GM12878 (cell line): ENCODE measurements around the gene FSIP1. TPM values are rescaled to one million over a fixed set of nuclear protein-coding genes. Genes with fewer than 3 reads are reported as not detected.

Source experiments
- ATAC-seq: fragments of 200-7000 bp; cut with Tn5 transposase; 3 replicates; pipeline ENCODE4 v1.9.1; 2020; ENCODE audit warnings: mild to moderate bottlenecking, moderate library complexity
- BruUV-seq: library from RNA; stranded (reverse); fragments of 400-500 nt; replicated peaks from 2 replicates; lab custom pipeline; 2021; lab: Mats Ljungman, UMichigan
- CTCF ChIA-PET: fragments of 300-600 bp; sonication (Branson Sonifier 250); formaldehyde crosslinking; extraction: SDS; loops from one replicate; lab custom pipeline; 2021; ENCODE audit warnings: inconsistent platforms; lab: Yijun Ruan, JAX
- POLR2A ChIA-PET: fragments of 350-600 bp; formaldehyde crosslinking; extraction: SDS; loops from one replicate; lab custom pipeline; 2021; ENCODE audit warnings: inconsistent platforms; lab: Charles Lee
- RAD21 ChIA-PET: fragments of 300-600 bp; sonication (Branson Sonifier 250); formaldehyde crosslinking; loops from one replicate; lab custom pipeline; 2023; ENCODE audit warnings: antibody characterized with exemption; ENCODE audit not compliant: unreplicated experiment; lab: Charles Lee
- SMC1A ChIA-PET: fragments of 300-600 bp; sonication (Branson Sonifier 250); formaldehyde crosslinking; loops from one replicate; lab custom pipeline; 2023; ENCODE audit not compliant: unreplicated experiment, uncharacterized antibody; lab: Charles Lee
- DNase-seq: peaks from one replicate; pipeline ENCODE4 v3.0.0-alpha.2; 2011; ENCODE audit warnings: low read depth, low spot score
- FAIRE-seq: peaks from 3 replicates; lab custom pipeline; 2011; peaks lifted over from hg19 to GRCh38; lab: Jason Lieb, UNC
- H2AFZ ChIP-seq: 2 replicates; pipeline ENCODE4 v1.6.0; 2011; ENCODE audit warnings: low read depth, low read length, control low read depth; ENCODE audit not compliant: control insufficient read depth
- H3K27ac ChIP-seq: 2 replicates; pipeline ENCODE4 v1.5.1; 2011; ENCODE audit warnings: control low read depth; ENCODE audit not compliant: control insufficient read depth, insufficient read depth
- H3K27me3 ChIP-seq, 2 experiments: replicated peaks in 1 of 2; 2 replicates each; pipeline versions ENCODE4 v1.6.0 to v1.6.1; 2011; ENCODE audit warnings: low read length in 1 of 2; ENCODE audit not compliant: control insufficient read depth in 2 of 2, insufficient read depth in 2 of 2
- H3K36me3 ChIP-seq, 2 experiments: 2 replicates each; pipeline ENCODE4 v1.5.1; 2011; ENCODE audit warnings: low read length in 1 of 2; ENCODE audit not compliant: control insufficient read depth in 2 of 2, insufficient read depth in 2 of 2
- H3K4me1 ChIP-seq: 2 replicates; pipeline ENCODE4 v1.6.1; 2011; ENCODE audit warnings: mild to moderate bottlenecking, low read length, moderate library complexity, mixed read lengths; ENCODE audit not compliant: control insufficient read depth, insufficient read depth
- H3K4me2 ChIP-seq: 2 replicates; pipeline ENCODE4 v1.6.0; 2011; ENCODE audit warnings: control low read depth; ENCODE audit not compliant: control insufficient read depth, insufficient read depth
- H3K4me3 ChIP-seq: fragments of 200-600 bp; sonication (generic); 2 replicates; pipeline ENCODE4 v1.5.1; 2016
- H3K79me2 ChIP-seq: 2 replicates; pipeline ENCODE4 v1.6.0; 2011; ENCODE audit warnings: low read length; ENCODE audit not compliant: control insufficient read depth, insufficient read depth
- H3K9ac ChIP-seq: 2 replicates; pipeline ENCODE4 v1.8.0; 2011; ENCODE audit warnings: low read length, control low read depth, mixed read lengths; ENCODE audit not compliant: control insufficient read depth, insufficient read depth
- H3K9me3 ChIP-seq: replicated peaks from 3 replicates; pipeline ENCODE4 v1.5.1; 2011; ENCODE audit warnings: mild to moderate bottlenecking, low read length; ENCODE audit not compliant: control insufficient read depth, insufficient read depth
- H4K20me1 ChIP-seq: 2 replicates; pipeline ENCODE4 v1.6.0; 2011; ENCODE audit not compliant: control insufficient read depth, insufficient read depth
- JUNB ChIP-seq: IDR thresholded peaks from 2 replicates; pipeline ENCODE4 v1.6.1; 2016; ENCODE audit warnings: antibody characterized with exemption, mild to moderate bottlenecking
- JUND ChIP-seq: IDR thresholded peaks from 2 replicates; pipeline ENCODE4 v1.6.1; 2012; ENCODE audit warnings: low read depth, mild to moderate bottlenecking, low read length, improper control_type of control experiment, moderate library complexity
- KDM1A ChIP-seq: fragments of 200-600 bp; sonication (generic); IDR thresholded peaks from 2 replicates; pipeline ENCODE4 v1.6.1; 2016; ENCODE audit warnings: borderline replicate concordance
- POU2F2 ChIP-seq: IDR thresholded peaks from 3 replicates; pipeline ENCODE4 v1.6.1; 2011; ENCODE audit warnings: low read depth, mild to moderate bottlenecking, low read length, borderline replicate concordance
- SRF ChIP-seq, 2 experiments: IDR thresholded peaks; 2 replicates each; pipeline ENCODE4 v1.6.1; 2011; ENCODE audit warnings: low read depth in 2 of 2, low read length in 2 of 2, mild to moderate bottlenecking in 1 of 2, moderate library complexity in 1 of 2
- in situ Hi-C: fragments of 300-500 bp; cut with MboI; formaldehyde crosslinking; loops from 9 replicates; pipeline ENCODE4 v1.14.3; 2018; ENCODE audit warnings: mixed read lengths
- intact Hi-C: fragments of 100-400 bp; cut with micrococcal nuclease; formaldehyde crosslinking; loops from one replicate; pipeline ENCODE4 v1.14.2; 2022; ENCODE audit not compliant: unreplicated experiment
- polyA plus RNA-seq, 11 experiments: library from polyadenylated mRNA; depleted of rRNA in 4 of 11; unstranded in 6 of 11; stranded (reverse) in 5 of 11; fragments of >200 nt; fragmentation: Nextera tagmentation in 4 of 11; fragmentation: Illumina TruSeq in 1 of 11; extraction: Ambion mirVana in 4 of 11; extraction: Trizol in 1 of 11; gene quantifications; 1 replicate in 1 of 11; 2 replicates in 10 of 11; pipeline versions ENCODE4 v1.2.1 to v1.2.3, GENCODE V29; 2011 to 2016; ENCODE audit warnings: inconsistent platforms in 2 of 11, missing spikeins in 2 of 11, low read depth in 1 of 11
- total RNA-seq, 4 experiments: library from RNA; depleted of rRNA in 3 of 4; stranded (reverse); fragments of >200 nt in 3 of 4; fragmentation: Illumina TruSeq in 1 of 4; extraction: Trizol in 1 of 4; gene quantifications; 2 replicates each; pipeline versions ENCODE4 v1.2.1 to v1.2.3, GENCODE V29; 2013 to 2021
- TF ChIP-seq, protein P1 (sequence below): fragments of 450-650 bp; formaldehyde crosslinking; IDR thresholded peaks from 2 replicates; pipeline ENCODE4 v1.5.0; 2022; ENCODE audit warnings: mild to moderate bottlenecking, missing genetic modification characterization

Gene FSIP1
- total and polyA plus RNA-seq, 10 of the 15 experiments (the other 5 are each of a cell fraction or from before 2014, with no cell fraction given): 0.15 to 0.67 (median 0.35) TPM

DNA sequence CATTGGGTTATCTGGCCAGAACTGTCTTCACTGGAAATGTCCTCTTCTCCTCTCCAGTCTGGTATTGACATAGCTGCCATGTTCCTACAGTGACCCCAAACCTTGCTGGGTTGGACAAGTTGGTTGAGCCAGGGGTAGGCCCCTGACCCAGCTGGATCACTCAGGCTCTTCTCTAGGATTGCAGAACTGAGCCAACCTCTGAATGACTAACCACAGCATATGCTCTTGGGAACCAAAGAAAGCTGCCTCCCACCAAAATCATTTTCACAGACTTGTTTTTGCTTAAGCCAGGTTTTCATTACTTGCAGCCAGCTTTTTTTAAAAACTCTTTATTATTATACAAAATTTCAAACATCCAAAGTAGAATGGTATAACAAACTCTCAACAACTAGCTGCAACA is 41.4 kb downstream of the FSIP1 start:
- H3K4me3 ChIP-seq: no peak overlapping the region
- no peaks in the 10 kb centered on the region for H3K79me2 ChIP-seq
- FAIRE-seq (no peak), ATAC-seq (no peak), DNase-seq (no peak)
- BruUV-seq: no TSS peak
- peaks cover 0 to 2% of the 10 kb centered on the region in 2 experiments; a peak in 1 of 4 replicates for H3K27me3 ChIP-seq
- RAD21 ChIA-PET: interaction anchor here (0.9 to 2.8 kb wide), 3 partner anchors 16 to 55 kb away, joined by 4 to 16 read pairs (median 4); no protein-coding TSS in a partner anchor
- in situ Hi-C loops (loop anchor here (10.0 kb wide), 1 partner anchor 1026 kb away; no protein-coding TSS in a partner anchor), intact Hi-C loops (no loop called here)
- no peak overlapping the region for H3K27ac ChIP-seq
- no peak overlapping the region for H3K4me2 ChIP-seq
- SMC1A ChIA-PET: interaction anchor here (1.1 to 4.4 kb wide), 6 partner anchors 10 to 94 kb away, joined by 3 to 30 read pairs (median 6); no protein-coding TSS in a partner anchor
- no peaks in the 10 kb centered on the region for H4K20me1 ChIP-seq
- H2AFZ ChIP-seq: no peak overlapping the region
- CTCF ChIA-PET: interaction anchor here (0.7 to 3.5 kb wide), 3 partner anchors 15 to 56 kb away, joined by 3 to 34 read pairs (median 5); no protein-coding TSS in a partner anchor
- POLR2A ChIA-PET: no interaction called here
- H3K9me3 ChIP-seq: no peaks in the 10 kb centered on the region
- no peak for TF ChIP-seq SRF (IDR thresholded peaks at IDR 0.05; ENCODE audit: low read depth in 2 of 2, low read length in 2 of 2)
- TF ChIP-seq KDM1A: no peak
- TF ChIP-seq JUNB: no peak
- TF ChIP-seq, protein P1, sequence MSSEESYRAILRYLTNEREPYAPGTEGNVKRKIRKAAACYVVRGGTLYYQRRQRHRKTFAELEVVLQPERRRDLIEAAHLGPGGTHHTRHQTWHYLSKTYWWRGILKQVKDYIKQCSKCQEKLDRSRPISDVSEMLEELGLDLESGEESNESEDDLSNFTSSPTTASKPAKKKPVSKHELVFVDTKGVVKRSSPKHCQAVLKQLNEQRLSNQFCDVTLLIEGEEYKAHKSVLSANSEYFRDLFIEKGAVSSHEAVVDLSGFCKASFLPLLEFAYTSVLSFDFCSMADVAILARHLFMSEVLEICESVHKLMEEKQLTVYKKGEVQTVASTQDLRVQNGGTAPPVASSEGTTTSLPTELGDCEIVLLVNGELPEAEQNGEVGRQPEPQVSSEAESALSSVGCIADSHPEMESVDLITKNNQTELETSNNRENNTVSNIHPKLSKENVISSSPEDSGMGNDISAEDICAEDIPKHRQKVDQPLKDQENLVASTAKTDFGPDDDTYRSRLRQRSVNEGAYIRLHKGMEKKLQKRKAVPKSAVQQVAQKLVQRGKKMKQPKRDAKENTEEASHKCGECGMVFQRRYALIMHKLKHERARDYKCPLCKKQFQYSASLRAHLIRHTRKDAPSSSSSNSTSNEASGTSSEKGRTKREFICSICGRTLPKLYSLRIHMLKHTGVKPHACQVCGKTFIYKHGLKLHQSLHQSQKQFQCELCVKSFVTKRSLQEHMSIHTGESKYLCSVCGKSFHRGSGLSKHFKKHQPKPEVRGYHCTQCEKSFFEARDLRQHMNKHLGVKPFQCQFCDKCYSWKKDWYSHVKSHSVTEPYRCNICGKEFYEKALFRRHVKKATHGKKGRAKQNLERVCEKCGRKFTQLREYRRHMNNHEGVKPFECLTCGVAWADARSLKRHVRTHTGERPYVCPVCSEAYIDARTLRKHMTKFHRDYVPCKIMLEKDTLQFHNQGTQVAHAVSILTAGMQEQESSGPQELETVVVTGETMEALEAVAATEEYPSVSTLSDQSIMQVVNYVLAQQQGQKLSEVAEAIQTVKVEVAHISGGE: no peak
- no peak for TF ChIP-seq POU2F2
- no peak for TF ChIP-seq JUND
- TF ChIP-seq, all 136 proteins: peak for 0
- Histone ChIP-seq H3K36me3 (no peaks in the 10 kb centered on the region), H3K4me1 (no peaks in the 10 kb centered on the region), H3K9ac (no peak overlapping the region)
